Fibroblast of skin of right biceps (primary cell): Measurements from ENCODE around the gene ABCF2.

ENCODE experiments used
- DNase-seq: peaks from one replicate; pipeline ENCODE4 v3.0.0-alpha.2; 2013

Gene ABCF2

DNA sequence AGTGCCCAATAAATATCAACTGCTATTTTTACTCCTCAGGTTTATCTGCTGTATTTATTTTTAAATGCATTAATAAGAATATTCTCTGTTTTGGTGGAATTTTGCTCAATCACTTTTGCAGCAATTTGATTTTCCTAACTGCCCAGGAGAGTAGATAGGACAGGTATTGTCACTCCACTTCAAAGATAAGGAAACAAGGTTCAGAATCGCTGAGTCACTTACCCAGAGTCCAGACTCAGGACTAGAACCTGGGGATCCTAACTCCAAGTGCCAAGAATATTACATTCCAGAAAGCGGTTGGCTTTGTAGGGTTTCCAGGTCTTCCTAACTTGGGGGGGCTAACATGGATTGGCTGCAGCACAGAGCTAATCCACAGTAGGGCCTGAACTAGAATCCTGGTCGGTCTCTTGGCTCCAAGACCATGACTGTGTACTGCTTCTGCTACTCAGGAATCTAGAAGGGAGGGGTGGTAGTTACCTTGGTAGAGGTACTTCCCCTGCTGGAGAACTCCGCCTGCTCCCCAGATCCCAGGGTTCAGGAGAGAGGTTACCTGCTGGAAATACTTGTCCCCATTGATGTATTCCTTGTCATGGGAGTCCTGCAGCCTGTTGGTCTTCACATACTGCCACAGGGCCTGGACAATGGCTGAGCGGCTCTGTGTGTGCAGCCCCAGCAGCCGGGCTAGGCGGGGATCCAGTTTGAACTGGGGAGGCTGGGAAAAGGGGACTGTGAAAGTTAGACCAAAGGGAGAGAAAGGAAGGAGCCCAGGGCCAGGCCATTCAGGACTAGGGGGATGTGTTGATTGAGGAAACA, 14.1 kb upstream of the ABCF2 start:
- DNase-seq, result no peak

DNA sequence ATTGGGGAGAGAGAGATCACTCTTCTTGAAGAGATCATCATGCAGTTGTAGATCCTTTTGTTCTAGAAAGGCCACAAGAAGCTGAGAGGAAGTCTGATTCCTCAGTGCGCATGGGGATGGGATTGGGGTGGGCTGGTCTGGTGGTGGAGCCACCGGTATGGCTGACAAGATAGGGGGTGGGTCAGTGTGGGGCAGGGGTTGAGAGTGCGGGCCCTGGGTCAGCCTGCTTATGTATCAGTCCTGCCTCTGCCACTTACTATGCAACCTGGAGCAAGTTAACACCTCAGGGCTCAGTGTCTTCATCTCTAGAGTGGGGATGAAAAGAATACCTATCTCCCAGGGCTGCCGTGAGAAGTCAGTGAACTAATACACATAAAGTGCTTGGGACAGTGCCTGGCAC, 13.5 kb upstream of the ABCF2 start:
- no peak for DNase-seq

DNA sequence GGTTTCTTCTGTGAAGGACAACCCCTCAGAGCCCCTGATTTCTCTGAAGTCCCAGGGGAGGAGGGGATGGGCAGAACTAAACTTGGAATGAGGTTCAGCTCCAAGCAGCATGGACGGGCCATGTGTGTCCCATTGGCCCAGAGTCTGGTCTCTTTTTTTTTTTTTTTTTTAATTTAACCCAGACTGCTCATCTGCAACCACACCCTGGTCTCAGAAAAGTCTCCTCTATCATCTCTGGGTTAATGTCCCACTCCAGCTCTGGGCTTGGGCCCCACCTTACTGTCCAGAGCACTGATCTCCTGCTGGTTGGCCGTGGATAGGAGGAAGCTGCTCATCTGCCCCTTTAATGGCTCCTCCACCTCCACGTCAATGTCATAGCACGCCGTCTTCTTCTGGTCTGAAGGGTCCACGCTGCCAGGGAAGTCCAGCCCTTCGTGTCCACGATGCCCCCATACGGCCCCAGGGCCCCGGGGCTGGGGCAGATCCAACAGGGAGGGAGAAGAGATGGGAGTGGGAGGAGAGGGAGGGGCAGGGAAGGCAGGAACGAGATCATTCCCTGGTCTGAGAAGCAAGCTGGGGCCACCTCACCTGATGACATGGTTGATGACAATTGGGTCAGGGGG, 12.9 kb upstream of the ABCF2 start:
- DNase-seq, result no peak

DNA sequence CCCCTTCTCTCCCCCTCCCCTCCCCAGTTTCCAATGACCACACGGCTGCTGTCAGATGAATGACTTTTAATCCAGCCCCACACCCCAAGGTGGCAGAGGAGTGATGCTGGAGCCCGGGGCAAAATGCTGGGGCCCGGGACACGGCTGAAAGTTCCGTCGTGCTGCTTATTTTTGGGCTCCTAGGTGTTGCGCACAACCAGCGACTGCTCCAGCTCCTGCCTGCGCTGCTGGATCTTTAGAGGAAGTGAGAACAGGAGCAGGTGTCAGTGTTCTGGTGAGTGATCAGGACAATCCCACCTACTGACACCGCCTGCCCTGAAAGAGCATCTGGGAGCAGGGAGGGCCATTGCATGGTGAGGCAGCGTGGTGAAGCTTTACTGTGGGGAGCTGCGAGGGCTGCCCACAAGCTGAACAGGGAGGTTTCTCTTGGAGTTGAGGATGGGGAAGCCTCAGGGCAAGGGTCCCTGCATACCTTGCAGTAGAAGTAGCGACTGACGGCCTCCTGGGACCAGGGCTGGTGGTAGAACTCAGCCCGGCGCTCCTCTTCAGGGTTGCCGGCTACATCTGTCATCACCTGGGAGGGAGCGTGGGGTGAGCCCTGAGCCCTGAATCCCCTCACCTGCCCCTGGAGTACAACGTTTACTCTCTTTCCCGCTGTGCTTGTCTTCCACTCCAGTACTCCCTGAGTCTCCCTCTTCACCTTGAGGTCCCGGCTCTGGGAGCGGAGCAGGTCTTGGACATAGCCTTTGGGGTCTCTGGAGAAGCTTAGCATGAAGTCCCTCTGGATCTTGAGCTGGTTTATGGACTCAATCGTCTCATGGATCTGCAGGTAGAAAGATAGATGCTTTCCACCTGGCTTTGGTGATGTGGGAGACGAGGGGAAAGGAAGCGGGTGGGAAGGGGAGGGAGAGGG, 12.2 kb upstream of the ABCF2 start:
- no peak for DNase-seq

DNA sequence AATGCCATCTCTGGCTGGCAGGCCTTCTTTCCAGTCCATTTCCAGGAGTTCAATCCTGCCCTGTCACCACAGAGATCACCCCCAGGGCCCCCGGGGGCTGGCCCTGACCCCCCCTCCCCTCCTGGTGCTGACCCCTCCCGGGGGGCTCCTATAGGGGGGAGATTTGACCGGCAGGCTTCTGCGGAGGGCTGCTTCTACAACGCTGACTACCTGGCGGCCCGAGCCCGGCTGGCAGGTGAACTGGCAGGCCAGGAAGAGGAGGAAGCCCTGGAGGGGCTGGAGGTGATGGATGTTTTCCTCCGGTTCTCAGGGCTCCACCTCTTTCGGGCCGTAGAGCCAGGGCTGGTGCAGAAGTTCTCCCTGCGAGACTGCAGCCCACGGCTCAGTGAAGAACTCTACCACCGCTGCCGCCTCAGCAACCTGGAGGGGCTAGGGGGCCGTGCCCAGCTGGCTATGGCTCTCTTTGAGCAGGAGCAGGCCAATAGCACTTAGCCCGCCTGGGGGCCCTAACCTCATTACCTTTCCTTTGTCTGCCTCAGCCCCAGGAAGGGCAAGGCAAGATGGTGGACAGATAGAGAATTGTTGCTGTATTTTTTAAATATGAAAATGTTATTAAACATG, 11.3 kb upstream of the ABCF2 start:
- no peak for DNase-seq

DNA sequence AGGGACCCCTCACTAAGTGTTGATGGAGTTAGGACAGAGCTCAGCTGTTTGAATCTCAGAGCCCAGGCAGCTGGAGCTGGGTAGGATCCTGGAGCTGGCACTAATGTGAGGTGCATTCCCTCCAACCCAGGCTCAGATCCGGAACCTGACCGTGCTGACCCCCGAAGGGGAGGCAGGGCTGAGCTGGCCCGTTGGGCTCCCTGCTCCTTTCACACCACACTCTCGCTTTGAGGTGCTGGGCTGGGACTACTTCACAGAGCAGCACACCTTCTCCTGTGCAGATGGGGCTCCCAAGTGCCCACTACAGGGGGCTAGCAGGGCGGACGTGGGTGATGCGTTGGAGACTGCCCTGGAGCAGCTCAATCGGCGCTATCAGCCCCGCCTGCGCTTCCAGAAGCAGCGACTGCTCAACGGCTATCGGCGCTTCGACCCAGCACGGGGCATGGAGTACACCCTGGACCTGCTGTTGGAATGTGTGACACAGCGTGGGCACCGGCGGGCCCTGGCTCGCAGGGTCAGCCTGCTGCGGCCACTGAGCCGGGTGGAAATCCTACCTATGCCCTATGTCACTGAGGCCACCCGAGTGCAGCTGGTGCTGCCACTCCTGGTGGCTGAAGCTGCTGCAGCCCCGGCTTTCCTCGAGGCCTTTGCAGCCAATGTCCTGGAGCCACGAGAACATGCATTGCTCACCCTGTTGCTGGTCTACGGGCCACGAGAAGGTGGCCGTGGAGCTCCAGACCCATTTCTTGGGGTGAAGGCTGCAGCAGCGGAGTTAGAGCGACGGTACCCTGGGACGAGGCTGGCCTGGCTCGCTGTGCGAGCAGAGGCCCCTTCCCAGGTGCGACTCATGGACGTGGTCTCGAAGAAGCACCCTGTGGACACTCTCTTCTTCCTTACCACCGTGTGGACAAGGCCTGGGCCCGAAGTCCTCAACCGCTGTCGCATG, 10.5 kb upstream of the ABCF2 start:
- no peak for DNase-seq

DNA sequence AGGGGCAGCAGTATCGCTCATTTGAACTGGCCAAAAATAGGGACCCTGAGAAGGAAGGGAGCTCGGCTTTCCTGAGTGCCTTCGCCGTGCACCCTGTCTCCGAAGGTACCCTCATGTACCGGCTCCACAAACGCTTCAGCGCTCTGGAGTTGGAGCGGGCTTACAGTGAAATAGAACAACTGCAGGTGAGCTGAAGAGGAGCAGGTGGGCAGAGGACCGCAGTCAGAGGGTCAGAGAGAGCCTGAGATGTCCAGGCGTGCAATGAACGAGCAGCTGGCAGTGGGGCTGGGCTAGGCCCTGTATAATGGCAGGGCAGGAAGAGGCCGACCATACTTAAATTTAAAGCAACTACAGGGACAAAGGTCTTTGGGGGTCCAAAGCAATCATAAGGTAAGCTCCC, 9.4 kb upstream of the ABCF2 start:
- DNase-seq, result no peak

DNA sequence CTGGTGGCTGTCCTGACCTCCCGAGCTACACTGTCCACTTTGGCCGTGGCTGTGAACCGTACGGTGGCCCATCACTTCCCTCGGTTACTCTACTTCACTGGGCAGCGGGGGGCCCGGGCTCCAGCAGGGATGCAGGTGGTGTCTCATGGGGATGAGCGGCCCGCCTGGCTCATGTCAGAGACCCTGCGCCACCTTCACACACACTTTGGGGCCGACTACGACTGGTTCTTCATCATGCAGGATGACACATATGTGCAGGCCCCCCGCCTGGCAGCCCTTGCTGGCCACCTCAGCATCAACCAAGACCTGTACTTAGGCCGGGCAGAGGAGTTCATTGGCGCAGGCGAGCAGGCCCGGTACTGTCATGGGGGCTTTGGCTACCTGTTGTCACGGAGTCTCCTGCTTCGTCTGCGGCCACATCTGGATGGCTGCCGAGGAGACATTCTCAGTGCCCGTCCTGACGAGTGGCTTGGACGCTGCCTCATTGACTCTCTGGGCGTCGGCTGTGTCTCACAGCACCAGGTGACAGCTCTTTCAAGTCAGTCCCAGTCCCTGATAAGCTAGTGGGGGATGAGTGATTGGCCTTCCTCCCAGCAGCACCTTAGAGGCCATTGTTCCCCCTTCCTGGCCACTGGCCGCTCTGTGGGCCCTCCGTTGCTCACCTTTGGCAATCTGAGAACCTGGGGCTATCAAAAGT, 8.2 kb upstream of the ABCF2 start:
- no peak for DNase-seq

DNA sequence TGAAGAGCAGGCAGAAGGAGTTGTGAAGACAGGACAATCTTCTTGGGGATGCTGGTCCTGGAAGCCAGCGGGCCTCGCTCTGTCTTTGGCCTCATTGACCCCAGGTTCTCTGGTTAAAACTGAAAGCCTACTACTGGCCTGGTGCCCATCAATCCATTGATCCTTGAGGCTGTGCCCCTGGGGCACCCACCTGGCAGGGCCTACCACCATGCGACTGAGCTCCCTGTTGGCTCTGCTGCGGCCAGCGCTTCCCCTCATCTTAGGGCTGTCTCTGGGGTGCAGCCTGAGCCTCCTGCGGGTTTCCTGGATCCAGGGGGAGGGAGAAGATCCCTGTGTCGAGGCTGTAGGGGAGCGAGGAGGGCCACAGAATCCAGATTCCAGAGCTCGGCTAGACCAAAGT, 6.8 kb upstream of the ABCF2 start:
- DNase-seq, result no peak

DNA sequence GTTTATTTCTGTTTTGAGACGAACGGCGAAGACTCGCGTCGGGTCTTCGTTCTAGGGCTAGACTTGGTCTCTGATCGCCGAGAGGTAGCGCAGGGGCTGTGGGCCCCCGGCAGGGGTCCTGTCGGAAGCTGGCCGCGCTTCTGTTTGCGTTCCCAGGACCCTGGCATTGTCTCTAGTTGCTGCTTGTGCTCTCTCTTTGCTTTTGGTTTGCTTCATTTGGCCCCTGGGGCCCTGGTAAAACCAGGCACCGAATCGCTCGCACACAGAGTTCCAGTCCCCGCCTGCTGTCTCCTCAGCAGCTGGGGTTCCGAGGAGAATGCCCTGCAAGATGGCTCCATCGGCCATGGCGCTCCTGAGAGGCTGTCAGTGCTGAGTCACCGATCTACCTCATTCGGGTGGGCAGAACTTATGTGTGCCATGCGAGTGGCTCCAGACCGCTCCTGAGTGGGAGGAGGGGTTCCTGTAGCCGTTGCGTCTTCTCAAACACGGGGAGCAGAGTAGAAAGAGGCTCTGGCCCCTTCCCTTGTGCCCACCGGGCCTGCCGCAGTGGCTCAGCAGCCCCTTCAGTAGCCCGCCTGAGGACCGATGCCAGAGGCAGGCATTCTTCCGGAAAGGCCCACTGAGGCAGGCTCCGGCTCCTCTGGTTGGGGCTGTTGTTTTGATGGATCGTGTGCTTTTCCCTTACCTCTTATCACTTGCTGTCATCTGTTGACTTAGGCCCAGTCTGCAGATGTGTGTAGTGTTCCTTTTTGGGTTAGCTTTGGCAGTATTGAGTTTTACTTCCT, 6.1 kb upstream of the ABCF2 start:
- peak; percentile 80 for DNase-seq

DNA sequence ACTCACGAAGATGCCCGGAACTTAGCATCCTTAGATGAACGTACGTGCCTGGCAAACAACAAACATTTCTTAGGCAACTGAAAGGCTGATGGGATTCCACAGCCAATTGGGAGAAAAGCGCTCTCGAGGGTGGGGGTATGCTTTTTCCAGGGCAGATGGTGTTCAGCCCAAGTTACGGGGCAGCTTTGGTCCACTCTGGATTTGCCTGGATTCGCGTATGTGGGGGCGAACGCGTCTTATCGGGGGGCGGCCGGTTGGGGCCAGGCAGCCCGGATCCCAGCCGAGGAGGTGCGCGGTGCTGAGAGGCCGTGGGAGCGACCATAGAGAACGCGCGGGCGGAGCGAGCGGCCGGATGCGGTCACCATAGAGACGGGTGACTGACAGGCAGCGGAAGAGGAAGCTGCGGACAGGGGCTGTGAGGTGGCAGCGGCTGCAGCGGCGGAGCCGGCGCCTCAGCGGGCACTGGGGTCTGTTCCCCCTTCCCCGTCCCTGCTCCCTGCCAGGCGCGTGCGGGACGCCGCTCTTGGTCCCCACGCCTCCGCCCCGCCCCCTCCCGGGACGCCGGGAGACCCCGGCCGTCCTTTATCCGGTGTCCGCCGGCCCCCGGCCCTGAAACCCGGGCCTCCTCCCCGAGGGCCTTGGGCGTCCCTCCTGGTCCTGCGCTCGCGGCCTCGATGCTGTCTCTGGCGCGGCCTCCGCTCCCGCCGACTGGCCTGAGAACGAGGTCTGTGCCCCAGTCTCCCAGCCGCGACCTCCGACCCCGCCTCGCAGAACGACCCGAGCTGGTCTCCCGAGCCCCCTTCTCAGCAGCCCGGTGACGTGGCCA, 5.3 kb upstream of the ABCF2 start, which contains the start of gene CHPF2:
Gene CHPF2 (plus strand): TSS at position 393 of the 826 bp plus-strand sequence. CDS start 1,529 bp downstream, outside the sequence.
- DNase-seq, result peak; percentile 87

DNA sequence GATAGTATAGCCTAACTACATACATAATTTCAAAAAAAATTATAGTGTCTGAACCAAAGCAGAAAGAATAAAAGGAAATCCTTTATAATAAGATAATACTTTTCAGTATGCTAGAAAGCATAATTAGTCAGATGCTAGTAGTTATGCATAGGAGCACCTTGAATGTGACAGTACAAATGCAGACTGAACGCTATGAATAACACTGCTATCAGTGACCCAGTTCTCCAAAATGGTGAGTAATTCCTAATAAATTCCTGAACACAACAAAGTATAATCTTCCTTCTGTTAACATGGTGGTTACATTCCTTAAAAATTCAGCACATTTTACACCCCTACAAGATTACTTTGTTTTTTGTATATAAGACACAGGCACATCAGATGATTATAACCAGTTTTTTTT, 4.1 kb upstream of the ABCF2 start:
- no peak for DNase-seq

DNA sequence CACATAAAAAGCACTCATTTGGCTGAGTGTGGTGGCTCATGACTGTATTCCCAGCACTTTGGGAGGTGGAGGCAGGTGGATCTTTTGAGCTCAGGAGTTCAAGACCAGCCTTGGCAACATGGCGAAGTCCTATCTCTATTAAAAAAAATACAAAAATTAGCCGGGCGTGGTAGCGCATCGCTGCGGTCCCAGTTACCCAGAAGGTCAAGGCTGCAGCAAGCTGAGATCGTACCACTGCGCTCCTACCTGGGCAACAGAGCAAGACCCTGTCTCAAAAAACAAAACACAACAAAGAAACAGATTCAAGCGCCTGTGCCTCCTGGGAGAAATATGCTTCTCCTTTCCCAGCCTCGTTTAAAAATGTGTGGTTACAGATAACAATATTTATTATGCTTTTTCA, 2.2 kb upstream of the ABCF2 start:
- DNase-seq, result no peak

DNA sequence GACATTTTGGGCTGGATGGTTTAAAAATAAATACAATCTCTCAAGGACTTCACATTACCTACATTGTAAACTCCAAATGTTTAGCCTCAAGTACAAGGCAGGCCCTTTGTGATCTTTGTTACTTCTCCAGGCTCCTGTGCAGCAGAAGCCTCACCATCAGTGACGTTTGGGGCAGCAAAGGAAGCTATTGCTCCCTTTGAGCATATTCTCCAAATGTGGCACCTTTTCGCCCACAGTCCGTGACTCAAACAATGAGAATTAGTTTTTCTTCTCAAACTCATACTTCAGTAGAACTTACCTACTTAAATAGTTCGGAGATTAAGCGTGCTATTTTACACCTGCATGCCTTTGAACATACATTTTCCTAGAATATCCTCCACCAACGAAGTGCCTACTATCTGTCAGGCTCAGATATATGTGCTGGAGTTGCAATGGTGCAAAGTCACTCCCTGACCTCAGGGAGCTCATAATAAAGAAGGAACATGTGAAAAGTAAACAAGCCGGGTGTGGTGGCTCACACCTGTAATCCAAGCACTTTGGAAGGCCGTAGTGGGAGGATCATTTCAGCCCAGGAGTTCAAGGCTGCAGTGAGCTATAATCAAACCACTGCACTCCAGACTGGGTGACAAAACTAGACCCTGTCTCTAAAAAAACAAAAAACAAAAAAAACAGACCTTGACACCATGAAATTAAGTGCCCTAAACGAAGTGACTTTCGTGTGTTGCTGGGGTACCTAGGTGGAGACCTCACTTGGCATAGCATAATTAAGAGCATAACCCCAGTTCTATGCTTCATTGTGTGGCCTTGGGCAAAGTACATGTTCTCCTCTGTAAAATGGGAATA, 1.2 kb upstream of the ABCF2 start:
- no peak for DNase-seq

DNA sequence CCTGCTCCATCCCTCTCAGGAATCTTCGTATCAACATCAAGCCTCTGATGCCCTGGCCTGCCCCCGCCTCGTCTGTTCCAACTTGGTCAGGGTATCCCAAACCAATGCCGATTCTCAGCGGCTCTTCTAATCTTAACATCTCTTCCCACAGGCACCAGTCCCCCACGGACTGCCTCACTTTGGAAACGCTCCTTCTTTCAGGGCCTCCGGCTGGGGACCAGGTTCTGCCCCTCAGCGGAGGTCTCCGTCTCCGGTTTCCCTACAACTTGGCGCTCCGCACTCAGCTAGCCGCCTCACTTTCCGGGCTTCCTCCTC, 488 bp downstream of the ABCF2 start:
- DNase-seq, result no peak

DNA sequence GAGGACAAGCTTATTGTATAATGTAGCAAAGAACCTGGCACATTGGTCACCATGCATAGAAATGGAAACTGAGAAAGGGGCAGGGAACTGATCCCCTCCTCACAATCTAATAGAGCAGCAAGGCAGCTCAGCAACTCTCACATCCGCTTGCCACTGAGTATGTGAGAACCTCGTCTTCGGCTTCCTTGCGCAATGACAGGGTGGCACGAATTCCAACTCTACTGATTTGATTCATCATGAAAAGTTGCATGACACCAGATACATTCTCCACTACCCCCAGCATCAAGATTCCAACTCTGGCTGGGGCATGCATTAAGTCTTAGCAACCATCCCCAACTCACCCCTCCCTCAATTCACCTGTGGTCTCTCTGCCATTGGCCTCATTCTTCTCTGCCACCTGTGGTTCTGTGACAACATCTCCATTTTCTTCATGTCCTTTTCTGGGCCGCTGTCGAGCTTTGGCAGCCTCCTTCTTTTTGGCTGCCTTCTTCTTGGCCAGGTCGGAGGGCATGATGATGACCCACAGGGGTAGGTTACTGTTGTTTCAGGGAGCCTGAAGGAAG, 976 bp downstream of the ABCF2 start:
- no peak for DNase-seq

DNA sequence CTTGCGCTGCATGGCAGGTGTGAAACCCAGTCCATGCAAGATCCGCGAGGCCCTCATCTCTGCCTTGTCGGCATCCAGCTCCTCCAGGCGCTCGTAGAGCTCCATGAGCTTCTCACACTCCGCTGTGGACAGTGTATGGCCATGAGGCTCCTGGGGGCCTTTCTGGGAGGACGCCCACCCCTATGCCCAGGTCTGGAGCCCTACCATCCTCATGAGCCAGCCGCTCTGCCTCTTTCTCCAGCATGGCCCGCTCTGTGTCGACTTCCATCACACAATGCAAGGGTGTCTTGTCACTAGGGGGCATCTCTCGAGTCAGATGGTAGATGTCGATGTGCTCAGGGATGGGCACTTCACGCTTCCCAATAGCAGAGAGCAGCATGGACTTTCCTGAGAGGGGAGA, 3.3 kb downstream of the ABCF2 start:
- no peak for DNase-seq

DNA sequence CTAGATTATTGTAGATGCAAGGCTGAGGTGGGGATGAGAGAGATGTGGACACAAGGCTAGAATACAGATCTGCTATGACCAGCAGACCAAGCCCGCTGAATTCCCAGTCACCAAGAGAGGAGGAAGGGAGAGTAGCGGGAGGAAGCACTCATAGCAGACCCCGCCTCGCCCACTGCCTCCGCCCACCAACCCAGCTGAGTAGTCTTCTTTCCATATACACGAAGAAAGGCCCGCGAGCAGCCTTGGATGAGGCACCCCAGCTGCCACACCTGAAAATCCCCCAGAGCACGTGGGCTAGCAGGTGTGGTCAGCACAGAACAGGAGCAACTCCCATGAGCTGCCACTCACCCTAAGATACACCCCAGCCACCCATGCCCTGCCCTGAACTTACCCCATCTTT, 8.8 kb downstream of the ABCF2 start:
- no peak for DNase-seq
